Kidney (tissue), 14 donors: ENCODE results near the gene TMPRSS11A. TPM values are rescaled to one million over a fixed set of nuclear protein-coding genes. Genes with fewer than 3 reads are reported as not detected.

Experiments used
- DNase-seq, 5 donors: peaks; one replicate each; pipeline ENCODE4 v3.0.0-alpha.2; 2013 to 2020
- FAIRE-seq: peaks from 2 replicates; lab custom pipeline; 2012; peaks lifted over from hg19 to GRCh38; lab: Jason Lieb, UNC
- H3K27ac ChIP-seq, 2 donors: one replicate each; pipeline ENCODE4 v1.7.0; 2013; ENCODE audit warnings: low read depth in 2 of 2, low read length in 2 of 2, inconsistent platforms in 1 of 2
- H3K27me3 ChIP-seq: one replicate; pipeline ENCODE4 v1.7.1; 2013; ENCODE audit warnings: low read length, inconsistent platforms; ENCODE audit not compliant: control insufficient read depth, insufficient read depth
- H3K36me3 ChIP-seq, 3 donors: one replicate each; pipeline versions ENCODE4 v1.7.0 to v1.7.1; 2013; ENCODE audit warnings: low read length in 3 of 3, control low read depth in 1 of 3, inconsistent platforms in 1 of 3; ENCODE audit not compliant: insufficient read depth in 3 of 3, control insufficient read depth in 2 of 3
- H3K4me1 ChIP-seq, 3 donors: one replicate each; pipeline versions ENCODE4 v1.7.0 to v1.7.1; 2013; ENCODE audit warnings: low read length in 3 of 3, inconsistent platforms in 1 of 3, low read depth in 1 of 3; ENCODE audit not compliant: control insufficient read depth in 2 of 3, insufficient read depth in 2 of 3
- H3K4me3 ChIP-seq, 3 donors: one replicate each; pipeline versions ENCODE4 v1.7.0 to v1.8.1; 2013; ENCODE audit warnings: low read length in 3 of 3, control low read depth in 1 of 3, inconsistent platforms in 1 of 3
- H3K9ac ChIP-seq, 3 donors: one replicate each; pipeline versions ENCODE4 v1.7.0 to v1.7.1; 2013; ENCODE audit warnings: low read length in 3 of 3, control low read depth in 1 of 3, inconsistent platforms in 1 of 3
- H3K9me3 ChIP-seq, 3 donors: one replicate each; pipeline versions ENCODE4 v1.7.0 to v1.7.1; 2013; ENCODE audit warnings: low read length in 3 of 3, control low read depth in 1 of 3, inconsistent platforms in 1 of 3; ENCODE audit not compliant: control insufficient read depth in 2 of 3, insufficient read depth in 1 of 3
- intact Hi-C: fragments of 100-400 bp; cut with DNase I; formaldehyde crosslinking; loops from one replicate; pipeline ENCODE4 v1.11.1; 2022
- polyA plus RNA-seq: library from polyadenylated mRNA; stranded (reverse); fragments of 350-450 nt; fragmentation: Illumina TruSeq; extraction: RNeasy Lipid Tissue Mini Kit (QIAGEN cat#74804); gene quantifications from one replicate; pipeline ENCODE4 v1.2.3, GENCODE V29; 2014; ENCODE audit warnings: low read depth, low replicate concordance; ENCODE audit not compliant: insufficient read depth
- total RNA-seq: library from RNA; stranded (reverse); fragmentation: NEBNext Ultra II Directional; extraction: Animal tissue kit (Norgen Biotek cat#: 25700); gene quantifications from one replicate; pipeline ENCODE4 v1.2.1, GENCODE V29; 2021
- TF ChIP-seq, protein P1 (sequence below): IDR thresholded peaks from 3 replicates; pipeline ENCODE4 v1.5.1; 2012; ENCODE audit warnings: mild to moderate bottlenecking, moderate library complexity, borderline replicate concordance; ENCODE audit not compliant: insufficient read depth; ENCODE audit errors: extremely low read depth
- donor health status: control.
- donor health status: control.
- donor health status: control.
- donor health status: control.
- donor health status: control.
- donor health status: DM: yes; HTN: yes; CAD: no.
- donor health status: Normal renal cell carcinoma (clear cell type).

TMPRSS11A gene
- total and polyA plus RNA-seq, 2 donors from 2014 or later = not detected

DNA sequence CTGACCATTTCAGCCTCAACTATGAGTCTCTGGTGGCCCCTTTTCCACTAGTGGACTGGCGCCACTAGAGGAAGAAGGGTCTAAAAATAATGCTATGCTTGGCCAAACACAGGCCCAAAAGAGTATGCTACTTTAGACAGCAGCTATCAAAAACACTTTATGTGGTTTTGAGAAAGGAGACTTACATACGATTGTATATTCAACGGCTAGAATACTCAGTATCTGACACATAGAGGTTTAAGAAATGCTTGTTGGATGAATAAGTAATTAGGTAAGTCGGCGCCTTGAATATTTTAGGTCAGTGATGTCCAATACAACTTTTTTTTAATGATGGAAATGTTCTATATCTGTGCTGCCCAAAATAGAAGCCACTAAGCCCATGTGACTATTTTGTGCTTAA is 25.7 kb upstream of the TMPRSS11A start:
- intact Hi-C loops = no loop called here
- no peaks in the 10 kb centered on the region for H3K9me3 ChIP-seq
- H3K36me3 ChIP-seq = no peaks in the 10 kb centered on the region
- no peaks in the 10 kb centered on the region for H3K27me3 ChIP-seq
- no peak for FAIRE-seq
- H3K4me3 ChIP-seq = no peak overlapping the region
- no peak overlapping the region for H3K27ac ChIP-seq
- no peak overlapping the region for H3K9ac ChIP-seq
- TF ChIP-seq, protein P1, sequence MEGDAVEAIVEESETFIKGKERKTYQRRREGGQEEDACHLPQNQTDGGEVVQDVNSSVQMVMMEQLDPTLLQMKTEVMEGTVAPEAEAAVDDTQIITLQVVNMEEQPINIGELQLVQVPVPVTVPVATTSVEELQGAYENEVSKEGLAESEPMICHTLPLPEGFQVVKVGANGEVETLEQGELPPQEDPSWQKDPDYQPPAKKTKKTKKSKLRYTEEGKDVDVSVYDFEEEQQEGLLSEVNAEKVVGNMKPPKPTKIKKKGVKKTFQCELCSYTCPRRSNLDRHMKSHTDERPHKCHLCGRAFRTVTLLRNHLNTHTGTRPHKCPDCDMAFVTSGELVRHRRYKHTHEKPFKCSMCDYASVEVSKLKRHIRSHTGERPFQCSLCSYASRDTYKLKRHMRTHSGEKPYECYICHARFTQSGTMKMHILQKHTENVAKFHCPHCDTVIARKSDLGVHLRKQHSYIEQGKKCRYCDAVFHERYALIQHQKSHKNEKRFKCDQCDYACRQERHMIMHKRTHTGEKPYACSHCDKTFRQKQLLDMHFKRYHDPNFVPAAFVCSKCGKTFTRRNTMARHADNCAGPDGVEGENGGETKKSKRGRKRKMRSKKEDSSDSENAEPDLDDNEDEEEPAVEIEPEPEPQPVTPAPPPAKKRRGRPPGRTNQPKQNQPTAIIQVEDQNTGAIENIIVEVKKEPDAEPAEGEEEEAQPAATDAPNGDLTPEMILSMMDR = no peak
- DNase-seq = no peak
- no peaks in the 10 kb centered on the region for H3K4me1 ChIP-seq

DNA sequence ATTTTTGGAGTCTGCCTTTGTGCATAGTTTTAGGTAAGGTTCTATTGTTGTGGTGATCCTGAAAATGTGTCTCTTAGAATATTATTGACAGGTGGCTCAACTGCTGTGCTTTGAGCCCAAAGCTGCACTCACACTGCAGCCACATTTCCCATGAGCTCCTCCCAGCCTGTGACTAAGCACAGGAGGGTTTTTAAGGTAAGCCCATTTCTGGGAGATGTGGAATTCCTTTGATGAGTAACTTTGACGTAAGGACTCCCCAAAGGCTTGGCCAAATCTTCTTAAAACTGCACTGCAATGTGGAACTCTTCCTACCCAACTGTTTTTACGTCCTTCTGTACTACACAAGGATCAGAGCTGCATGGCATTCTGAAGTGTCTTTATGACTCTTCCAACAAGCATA is 20.0 kb upstream of the TMPRSS11A start:
- H3K4me1 ChIP-seq = no peaks in the 10 kb centered on the region
- intact Hi-C loops = no loop called here
- TF ChIP-seq, protein P1 = no peak
- FAIRE-seq = no peak
- H3K4me3 ChIP-seq = no peak overlapping the region
- no peaks in the 10 kb centered on the region for H3K9me3 ChIP-seq
- H3K27ac ChIP-seq = no peak overlapping the region
- H3K9ac ChIP-seq = no peak overlapping the region
- no peaks in the 10 kb centered on the region for H3K27me3 ChIP-seq
- no peaks in the 10 kb centered on the region for H3K36me3 ChIP-seq
- no peak for DNase-seq

DNA sequence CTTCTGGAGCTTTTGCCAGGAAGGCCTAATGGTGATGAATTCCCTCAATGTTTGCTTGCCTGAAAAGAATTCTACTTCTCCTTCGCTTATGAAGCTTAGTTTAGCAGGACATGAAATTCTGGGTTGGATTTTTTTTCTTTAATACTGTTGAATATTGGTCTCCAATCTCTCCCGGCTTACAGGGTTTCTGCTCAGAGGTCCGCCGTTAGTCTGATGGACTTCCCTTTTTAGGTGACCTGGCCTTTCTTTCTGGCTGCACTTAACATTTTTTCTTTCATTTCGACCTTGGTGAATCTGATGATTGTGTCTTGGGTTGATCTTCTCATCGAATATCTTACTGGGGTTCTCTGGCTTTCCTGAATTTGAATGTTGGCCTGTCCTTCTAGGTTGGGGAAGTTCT is 17.2 kb upstream of the TMPRSS11A start:
- no peak overlapping the region for H3K4me3 ChIP-seq
- no peak for FAIRE-seq
- H3K27ac ChIP-seq = no peak overlapping the region
- TF ChIP-seq, protein P1 = no peak
- intact Hi-C loops = no loop called here
- H3K9ac ChIP-seq = no peak overlapping the region
- no peaks in the 10 kb centered on the region for H3K36me3 ChIP-seq
- H3K4me1 ChIP-seq = no peaks in the 10 kb centered on the region
- H3K27me3 ChIP-seq = no peaks in the 10 kb centered on the region
- H3K9me3 ChIP-seq = no peaks in the 10 kb centered on the region
- no peak for DNase-seq

DNA sequence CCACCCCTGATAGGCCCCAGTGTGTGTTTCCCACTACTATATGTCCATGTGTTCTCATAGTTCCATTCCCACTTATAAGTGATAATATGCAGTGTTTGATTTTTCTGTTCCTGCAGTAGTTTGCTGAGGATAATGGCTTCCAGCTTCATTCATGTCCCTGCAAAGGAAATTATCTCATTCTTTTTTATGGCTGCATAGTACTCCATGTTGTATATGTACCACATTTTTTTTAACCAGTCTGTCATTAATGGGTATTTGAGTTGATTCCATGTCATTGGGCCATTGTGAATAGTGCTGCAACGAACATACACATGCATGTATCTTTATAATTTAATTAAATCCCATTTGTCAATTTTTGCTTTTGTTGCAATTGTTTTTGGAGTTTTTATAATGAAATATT is 10.3 kb upstream of the TMPRSS11A start:
- DNase-seq (no peak), FAIRE-seq (no peak)
- intact Hi-C loops = no loop called here
- Histone ChIP-seq H3K4me1 (no peaks in the 10 kb centered on the region), H3K9ac (no peak overlapping the region), H3K36me3 (no peaks in the 10 kb centered on the region), H3K27ac (no peak overlapping the region), H3K9me3 (peaks cover 0 to 4% (median 0%) of the 10 kb centered on the region in 3 donors), H3K4me3 (no peak overlapping the region), H3K27me3 (no peaks in the 10 kb centered on the region)
- TF ChIP-seq, protein P1 = no peak
